ENCODE data around the gene ZNF628. TPM values are rescaled to one million over a fixed set of nuclear protein-coding genes. Genes with fewer than 3 reads are reported as not detected.
A peak's percentile ranks its signal among the peaks of the same experiment; 100 is the strongest.

Gene ZNF628
- total and polyA plus RNA-seq, 2 of the 4 experiments (the other 2 are of a cell fraction), result 0.18 to 1.9 TPM

- TF ChIP-seq, protein P1, sequence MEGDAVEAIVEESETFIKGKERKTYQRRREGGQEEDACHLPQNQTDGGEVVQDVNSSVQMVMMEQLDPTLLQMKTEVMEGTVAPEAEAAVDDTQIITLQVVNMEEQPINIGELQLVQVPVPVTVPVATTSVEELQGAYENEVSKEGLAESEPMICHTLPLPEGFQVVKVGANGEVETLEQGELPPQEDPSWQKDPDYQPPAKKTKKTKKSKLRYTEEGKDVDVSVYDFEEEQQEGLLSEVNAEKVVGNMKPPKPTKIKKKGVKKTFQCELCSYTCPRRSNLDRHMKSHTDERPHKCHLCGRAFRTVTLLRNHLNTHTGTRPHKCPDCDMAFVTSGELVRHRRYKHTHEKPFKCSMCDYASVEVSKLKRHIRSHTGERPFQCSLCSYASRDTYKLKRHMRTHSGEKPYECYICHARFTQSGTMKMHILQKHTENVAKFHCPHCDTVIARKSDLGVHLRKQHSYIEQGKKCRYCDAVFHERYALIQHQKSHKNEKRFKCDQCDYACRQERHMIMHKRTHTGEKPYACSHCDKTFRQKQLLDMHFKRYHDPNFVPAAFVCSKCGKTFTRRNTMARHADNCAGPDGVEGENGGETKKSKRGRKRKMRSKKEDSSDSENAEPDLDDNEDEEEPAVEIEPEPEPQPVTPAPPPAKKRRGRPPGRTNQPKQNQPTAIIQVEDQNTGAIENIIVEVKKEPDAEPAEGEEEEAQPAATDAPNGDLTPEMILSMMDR (conservative IDR thresholded peaks at IDR 0.05; ENCODE audit: low read depth, low read length), result no peak
- no peak for TF ChIP-seq MXI1 (IDR thresholded peaks at IDR 0.05; ENCODE audit: borderline replicate concordance, low read depth, low read length)
- TF ChIP-seq, protein P2, sequence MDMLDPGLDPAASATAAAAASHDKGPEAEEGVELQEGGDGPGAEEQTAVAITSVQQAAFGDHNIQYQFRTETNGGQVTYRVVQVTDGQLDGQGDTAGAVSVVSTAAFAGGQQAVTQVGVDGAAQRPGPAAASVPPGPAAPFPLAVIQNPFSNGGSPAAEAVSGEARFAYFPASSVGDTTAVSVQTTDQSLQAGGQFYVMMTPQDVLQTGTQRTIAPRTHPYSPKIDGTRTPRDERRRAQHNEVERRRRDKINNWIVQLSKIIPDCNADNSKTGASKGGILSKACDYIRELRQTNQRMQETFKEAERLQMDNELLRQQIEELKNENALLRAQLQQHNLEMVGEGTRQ (IDR thresholded peaks at IDR 0.05; ENCODE audit: low read depth, low read length), result no peak
- no peak; the same call in 1 of the 2 replicates for TF ChIP-seq RAD21 (IDR thresholded peaks at IDR 0.05; ENCODE audit: low read length)
- TF ChIP-seq POLR2A (IDR thresholded peaks at IDR 0.05; ENCODE audit: low read depth, low read length), result no peak
- TF ChIP-seq SMC3 (IDR thresholded peaks at IDR 0.05; ENCODE audit: low read depth, low read length), result peak; percentile 2; the same call in 1 of the 2 replicates
- peak; percentile 54 for TF ChIP-seq CEBPB (IDR thresholded peaks at IDR 0.05; ENCODE audit: low read depth, low read length)
- peak; percentile 58; the same call in 1 of the 2 replicates for TF ChIP-seq BHLHE40 (IDR thresholded peaks at IDR 0.05; ENCODE audit: low read depth, low read length)
Measured at GRCh38 chr19:55519451-55520311, 43.3 kb downstream of the ZNF628 start (continued).
